HG03159 (cell line): Measurements from ENCODE around the gene HCN3.
"Not testable (repeated sequence)": the region's sequence is repeated elsewhere in the genome, so short reads cannot be mapped to it uniquely, and the experiment has no call there.

Experiments
- ATAC-seq: cut with Tn5 transposase; IDR thresholded peaks from one replicate; pipeline ENCODE4 v1.9.1; 2021; ENCODE audit warnings: mild to moderate bottlenecking, moderate library complexity; ENCODE audit not compliant: unreplicated experiment

The HCN3 gene

GRCh38 chr1:155328856-155329255 lies 51.6 kb downstream of the HCN3 start:
- ATAC-seq = not testable (repeated sequence)

- ATAC-seq = no peak
These were observed 52.8 kb downstream of the HCN3 start for GRCh38 chr1:155329980-155330598.

- no peak for ATAC-seq
These were observed 57.7 kb downstream of the HCN3 start for GRCh38 chr1:155334962-155335361.
